ENCODE measurements around the gene MYRF. TPM values are rescaled to one million over a fixed set of nuclear protein-coding genes. Genes with fewer than 3 reads are reported as not detected.

The MYRF gene
- total RNA-seq, 3 donors from 2014 or later (not counting 1 experiment from before 2014, with no cell fraction given): 4.9 to 15.3 (median 7.3) TPM

DNA sequence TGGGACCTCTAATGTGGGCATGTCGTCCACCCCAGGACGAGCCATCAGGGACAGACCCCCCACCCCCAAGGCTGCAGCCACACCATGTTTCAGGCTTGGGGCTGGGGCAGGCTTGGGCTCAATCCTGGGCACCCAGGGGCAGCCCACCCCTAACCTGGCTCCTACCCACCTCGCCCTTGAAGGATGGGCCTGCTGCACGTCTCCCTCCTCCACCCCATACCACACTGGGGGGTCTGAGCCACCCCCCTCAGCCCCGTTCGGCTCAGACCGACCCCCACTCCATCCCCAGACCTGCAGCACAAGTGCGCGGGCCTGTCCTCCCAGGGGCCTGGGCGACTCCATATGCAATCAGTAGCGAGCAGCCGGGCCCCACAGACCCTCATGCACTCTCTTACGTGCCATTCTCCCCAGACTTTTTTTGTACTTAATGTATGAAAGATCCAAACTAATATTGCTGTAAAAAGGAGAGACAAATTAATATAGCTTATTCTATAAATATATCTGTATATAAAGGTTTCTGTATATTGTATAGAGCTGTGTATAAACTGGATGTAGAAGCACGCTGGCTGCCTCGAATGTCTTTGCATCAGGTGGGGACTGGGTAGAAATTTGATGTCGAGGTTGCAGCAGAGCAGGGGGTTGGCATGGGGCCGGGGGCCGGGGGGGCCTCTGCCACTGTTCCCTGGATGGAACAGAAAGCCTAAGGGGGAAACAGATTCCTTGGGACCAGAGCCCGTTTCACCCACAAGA lies 5.8 kb upstream of the MYRF start:
- ATAC-seq (no peak), DNase-seq (no peak)
- no peak overlapping the region for H3K4me3 Mint-ChIP-seq
- no peaks in the 10 kb centered on the region for H3K9me3 Mint-ChIP-seq
- no peaks in the 10 kb centered on the region for H3K4me1 Mint-ChIP-seq
- intact Hi-C loops (cut with micrococcal nuclease): loop anchor here (2.0 kb wide), 1 partner anchor 30 kb away; no protein-coding TSS in a partner anchor
- TF ChIP-seq CTCF (IDR thresholded peaks at IDR 0.05): no peak
- H3K9me3 ChIP-seq (ENCODE audit: control insufficient read depth, insufficient read depth, low read length): no peaks in the 10 kb centered on the region
- no peaks in the 10 kb centered on the region for H3K4me1 ChIP-seq (ENCODE audit: control insufficient read depth, insufficient read depth, low read length)
- H3K27ac ChIP-seq (ENCODE audit: low read length): no peak overlapping the region
- H3K36me3 ChIP-seq (ENCODE audit: control insufficient read depth, insufficient read depth, low read length): no peaks in the 10 kb centered on the region
- no peaks in the 10 kb centered on the region for H3K36me3 Mint-ChIP-seq
- H3K27me3 ChIP-seq (ENCODE audit: control insufficient read depth, insufficient read depth, low read length): peaks cover 3% of the 10 kb centered on the region
- no peak overlapping the region for H3K27ac Mint-ChIP-seq
- H3K27me3 Mint-ChIP-seq (ENCODE audit: low read depth in 2 of 2): peaks cover 8 to 13% of the 10 kb centered on the region in 2 donors
- WGBS (ENCODE audit: insufficient coverage): 85% methylated on average over 17 of the region's 19 CpGs
- H3K4me3 ChIP-seq (ENCODE audit: low read length): no peak overlapping the region

GRCh38 chr11:61747192-61747966 lies 5.1 kb upstream of the MYRF start:
- intact Hi-C loops (cut with micrococcal nuclease): loop anchor here (2.0 kb wide), 1 partner anchor 29 kb away; no protein-coding TSS in a partner anchor
- Mint-ChIP-seq H3K4me3 (no peak overlapping the region), H3K27ac (no peak overlapping the region), H3K27me3 (ENCODE audit: low read depth in 2 of 2) (peaks cover 8 to 13% of the 10 kb centered on the region in 2 donors), H3K36me3 (no peaks in the 10 kb centered on the region), H3K9me3 (no peaks in the 10 kb centered on the region), H3K4me1 (no peaks in the 10 kb centered on the region)
- DNase-seq: peak; percentile 42 to 58
- peak; percentile 68 for TF ChIP-seq CTCF (IDR thresholded peaks at IDR 0.05)
- H3K27me3 ChIP-seq (ENCODE audit: control insufficient read depth, insufficient read depth, low read length): peaks cover 7% of the 10 kb centered on the region
- no peak overlapping the region for H3K4me3 ChIP-seq (ENCODE audit: low read length)
- WGBS (ENCODE audit: insufficient coverage): 61% methylated on average over 19 of the region's 19 CpGs
- no peaks in the 10 kb centered on the region for H3K9me3 ChIP-seq (ENCODE audit: control insufficient read depth, insufficient read depth, low read length)
- no peak overlapping the region for H3K27ac ChIP-seq (ENCODE audit: low read length)
- H3K36me3 ChIP-seq (ENCODE audit: control insufficient read depth, insufficient read depth, low read length): no peaks in the 10 kb centered on the region
- H3K4me1 ChIP-seq (ENCODE audit: control insufficient read depth, insufficient read depth, low read length): peaks cover 5% of the 10 kb centered on the region
- ATAC-seq: peak; percentile 33 to 49 (median 38)

DNA sequence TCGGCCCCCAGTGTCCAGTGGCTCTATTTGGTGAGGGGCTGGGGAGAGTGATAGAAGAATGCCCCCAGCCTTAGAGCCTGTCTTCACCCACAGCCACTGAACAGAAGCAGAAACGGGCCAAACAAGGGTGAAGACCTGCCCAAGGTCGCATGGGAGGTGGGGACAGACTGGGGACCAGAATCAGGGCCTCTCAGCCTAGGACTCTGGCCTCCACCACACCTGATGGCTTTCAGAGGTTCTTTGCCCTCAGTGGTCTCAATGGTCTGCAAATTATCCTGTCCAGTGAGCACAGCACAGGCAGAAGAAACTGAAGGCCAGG lies 4.5 kb upstream of the MYRF start:
- intact Hi-C loops (cut with micrococcal nuclease): loop anchor here (2.0 kb wide), 1 partner anchor 29 kb away; no protein-coding TSS in a partner anchor
- Mint-ChIP-seq H3K4me1 (peaks cover 0 to 2% of the 10 kb centered on the region in 2 donors), H3K4me3 (no peak overlapping the region), H3K36me3 (no peaks in the 10 kb centered on the region), H3K9me3 (no peaks in the 10 kb centered on the region), H3K27ac (no peak overlapping the region), H3K27me3 (ENCODE audit: low read depth in 2 of 2) (peaks cover 8 to 15% of the 10 kb centered on the region in 2 donors)
- WGBS (ENCODE audit: insufficient coverage): 54% methylated on average over 2 of the region's 3 CpGs
- DNase-seq: no peak
- Histone ChIP-seq H3K27me3 (ENCODE audit: control insufficient read depth, insufficient read depth, low read length) (peaks cover 10% of the 10 kb centered on the region), H3K27ac (ENCODE audit: low read length) (no peak overlapping the region), H3K4me3 (ENCODE audit: low read length) (no peak overlapping the region), H3K9me3 (ENCODE audit: control insufficient read depth, insufficient read depth, low read length) (no peaks in the 10 kb centered on the region), H3K36me3 (ENCODE audit: control insufficient read depth, insufficient read depth, low read length) (no peaks in the 10 kb centered on the region), H3K4me1 (ENCODE audit: control insufficient read depth, insufficient read depth, low read length) (peaks cover 9% of the 10 kb centered on the region)
- ATAC-seq: no peak
- peak; percentile 34 for TF ChIP-seq CTCF (IDR thresholded peaks at IDR 0.05)
